Loucy (cell line): ENCODE data around the gene PCA3.

ENCODE experiments used
- H2AFZ ChIP-seq: fragments of 200-600 bp; sonication (generic); 2 replicates; pipeline ENCODE4 v1.6.0; 2016; ENCODE audit warnings: antibody characterized with exemption, mild to moderate bottlenecking, low read length, moderate library complexity
- H3F3A ChIP-seq: fragments of 200-600 bp; 2 replicates; pipeline ENCODE4 v1.6.0; 2016; ENCODE audit warnings: antibody characterized with exemption, low read depth, mild to moderate bottlenecking
- H3K27me3 ChIP-seq: fragments of 200-600 bp; sonication (generic); 2 replicates; pipeline ENCODE4 v1.6.1; 2014; ENCODE audit warnings: low read length, mild to moderate bottlenecking; ENCODE audit not compliant: insufficient read depth, poor library complexity, severe bottlenecking
- H3K36me3 ChIP-seq: fragments of 200-600 bp; sonication (generic); 2 replicates; pipeline ENCODE4 v1.6.1; 2016; ENCODE audit warnings: low read length; ENCODE audit not compliant: insufficient read depth
- H3K4me1 ChIP-seq: fragments of 200-600 bp; sonication (generic); 2 replicates; pipeline ENCODE4 v1.5.1; 2014; ENCODE audit warnings: low read length, mild to moderate bottlenecking; ENCODE audit not compliant: insufficient read depth, poor library complexity, severe bottlenecking
- H3K4me2 ChIP-seq: fragments of 200-600 bp; sonication (generic); 2 replicates; pipeline ENCODE4 v1.6.0; 2014; ENCODE audit warnings: antibody characterized with exemption, low read length, low read depth, mild to moderate bottlenecking; ENCODE audit not compliant: poor library complexity, severe bottlenecking
- H3K4me3 ChIP-seq: fragments of 200-600 bp; sonication (generic); 2 replicates; pipeline ENCODE4 v1.5.1; 2014; ENCODE audit warnings: low read length, mild to moderate bottlenecking, mixed read lengths; ENCODE audit not compliant: poor library complexity, severe bottlenecking
- H3K79me2 ChIP-seq: fragments of 200-600 bp; sonication (generic); 2 replicates; pipeline ENCODE4 v1.6.1; 2014; ENCODE audit warnings: low read length; ENCODE audit not compliant: insufficient read depth
- H3K9ac ChIP-seq: fragments of 200-600 bp; sonication (generic); 2 replicates; pipeline ENCODE4 v1.6.0; 2014; ENCODE audit warnings: mild to moderate bottlenecking, low read depth, low read length, moderate library complexity; ENCODE audit not compliant: poor library complexity, severe bottlenecking
- H3K9me2 ChIP-seq: fragments of 200-600 bp; sonication (generic); replicated peaks from 2 replicates; pipeline ENCODE4 v1.6.1; 2016; ENCODE audit warnings: low read depth, low read length, mixed read lengths
- H3K9me3 ChIP-seq: fragments of 200-600 bp; sonication (generic); 2 replicates; pipeline ENCODE4 v1.6.1; 2014; ENCODE audit warnings: mild to moderate bottlenecking, antibody characterized with exemption, low read length, low read depth; ENCODE audit not compliant: insufficient read depth
- H4K20me1 ChIP-seq: fragments of 200-600 bp; sonication (generic); 2 replicates; pipeline ENCODE4 v1.6.0; 2014; ENCODE audit warnings: antibody characterized with exemption, low read length, mild to moderate bottlenecking; ENCODE audit not compliant: insufficient read depth, poor library complexity, severe bottlenecking
- EZH2phosphoT487 ChIP-seq: fragments of 200-600 bp; IDR thresholded peaks from 2 replicates; pipeline ENCODE4 v1.6.1; 2018; ENCODE audit warnings: antibody characterized with exemption, mild to moderate bottlenecking, moderate library complexity, borderline replicate concordance
- TF ChIP-seq, protein P1 (sequence below): fragments of 200-600 bp; sonication (generic); conservative IDR thresholded peaks from 2 replicates; pipeline ENCODE4 v1.5.1; 2014; ENCODE audit warnings: mild to moderate bottlenecking, antibody characterized with exemption, low read length

PCA3 gene

DNA sequence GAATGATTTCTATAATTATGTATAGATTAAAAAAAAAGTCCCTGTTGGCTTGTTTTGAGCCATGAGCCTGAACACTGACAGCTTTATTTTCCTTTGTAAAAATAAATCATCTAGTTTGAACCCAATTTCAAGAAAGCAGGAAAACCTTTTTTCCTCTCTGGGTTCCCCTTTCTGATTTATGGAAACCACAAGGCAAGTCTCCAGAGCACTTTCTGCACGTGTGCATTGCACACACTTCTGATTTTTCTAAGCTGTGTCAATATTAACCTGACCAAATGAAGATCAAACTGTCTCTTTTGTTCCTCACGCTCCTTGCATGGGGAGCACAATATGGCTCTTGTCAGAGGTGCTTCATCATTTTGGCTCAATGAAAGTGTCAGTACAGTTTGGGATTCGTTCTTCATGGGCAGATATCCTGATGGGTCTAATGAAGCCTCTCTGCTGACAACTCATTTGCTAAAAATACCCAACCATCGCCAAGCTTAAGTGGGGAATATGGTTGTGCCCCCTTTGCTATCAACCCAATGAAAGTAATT lies 39.2 kb upstream of the PCA3 start:
- Histone ChIP-seq H3K27me3 (no peaks in the 10 kb centered on the region), H3F3A (no peaks in the 10 kb centered on the region), H3K79me2 (no peaks in the 10 kb centered on the region), H3K9me2 (no peaks in the 10 kb centered on the region), H3K4me1 (no peaks in the 10 kb centered on the region), H3K36me3 (no peaks in the 10 kb centered on the region), H3K4me2 (no peak overlapping the region), H4K20me1 (no peaks in the 10 kb centered on the region), H3K9me3 (no peaks in the 10 kb centered on the region), H3K9ac (no peak overlapping the region), H3K4me3 (no peak overlapping the region), H2AFZ (no peak overlapping the region)
- TF ChIP-seq EZH2phosphoT487: no peak
- TF ChIP-seq, protein P1, sequence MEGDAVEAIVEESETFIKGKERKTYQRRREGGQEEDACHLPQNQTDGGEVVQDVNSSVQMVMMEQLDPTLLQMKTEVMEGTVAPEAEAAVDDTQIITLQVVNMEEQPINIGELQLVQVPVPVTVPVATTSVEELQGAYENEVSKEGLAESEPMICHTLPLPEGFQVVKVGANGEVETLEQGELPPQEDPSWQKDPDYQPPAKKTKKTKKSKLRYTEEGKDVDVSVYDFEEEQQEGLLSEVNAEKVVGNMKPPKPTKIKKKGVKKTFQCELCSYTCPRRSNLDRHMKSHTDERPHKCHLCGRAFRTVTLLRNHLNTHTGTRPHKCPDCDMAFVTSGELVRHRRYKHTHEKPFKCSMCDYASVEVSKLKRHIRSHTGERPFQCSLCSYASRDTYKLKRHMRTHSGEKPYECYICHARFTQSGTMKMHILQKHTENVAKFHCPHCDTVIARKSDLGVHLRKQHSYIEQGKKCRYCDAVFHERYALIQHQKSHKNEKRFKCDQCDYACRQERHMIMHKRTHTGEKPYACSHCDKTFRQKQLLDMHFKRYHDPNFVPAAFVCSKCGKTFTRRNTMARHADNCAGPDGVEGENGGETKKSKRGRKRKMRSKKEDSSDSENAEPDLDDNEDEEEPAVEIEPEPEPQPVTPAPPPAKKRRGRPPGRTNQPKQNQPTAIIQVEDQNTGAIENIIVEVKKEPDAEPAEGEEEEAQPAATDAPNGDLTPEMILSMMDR: no peak

- H3K4me2 ChIP-seq: no peak overlapping the region
- H4K20me1 ChIP-seq: no peaks in the 10 kb centered on the region
Observed at GRCh38 chr9:76725885-76726284, 38.4 kb upstream of the PCA3 start.

DNA sequence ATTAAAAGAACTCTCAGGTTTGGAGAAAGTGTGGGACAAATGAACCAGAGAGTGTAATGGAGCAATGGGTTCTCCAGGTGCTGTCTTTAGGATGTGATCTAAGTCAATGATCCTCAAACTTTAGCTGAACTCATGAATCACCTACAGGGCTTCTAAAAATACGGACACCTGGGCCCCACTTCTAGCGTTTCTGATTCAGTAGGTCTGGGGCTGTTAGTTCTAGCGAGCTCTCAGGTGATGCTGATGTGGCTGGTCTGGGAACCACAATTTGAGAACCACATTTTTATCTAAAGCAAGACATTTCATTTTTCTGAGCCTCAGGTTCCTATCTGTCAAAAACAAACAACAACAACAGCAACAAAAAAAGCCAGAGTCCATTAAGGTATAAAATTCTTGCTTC lies 35.1 kb upstream of the PCA3 start:
- TF ChIP-seq, protein P1: no peak
- no peaks in the 10 kb centered on the region for H4K20me1 ChIP-seq
- H3K9ac ChIP-seq: no peak overlapping the region
- no peak overlapping the region for H3K4me3 ChIP-seq
- no peaks in the 10 kb centered on the region for H3K9me2 ChIP-seq
- H2AFZ ChIP-seq: no peak overlapping the region
- H3K27me3 ChIP-seq: no peaks in the 10 kb centered on the region
- no peaks in the 10 kb centered on the region for H3K79me2 ChIP-seq
- H3K4me2 ChIP-seq: no peak overlapping the region
- no peaks in the 10 kb centered on the region for H3K36me3 ChIP-seq
- H3F3A ChIP-seq: no peaks in the 10 kb centered on the region
- no peaks in the 10 kb centered on the region for H3K9me3 ChIP-seq
- no peaks in the 10 kb centered on the region for H3K4me1 ChIP-seq

More at GRCh38 chr9:76725885-76726284, 38.4 kb upstream of the PCA3 start:
- H3K27me3 ChIP-seq: no peaks in the 10 kb centered on the region
- no peaks in the 10 kb centered on the region for H3K36me3 ChIP-seq
- H3F3A ChIP-seq: no peaks in the 10 kb centered on the region
- TF ChIP-seq, protein P1: no peak
- no peak for TF ChIP-seq EZH2phosphoT487
- no peak overlapping the region for H3K4me3 ChIP-seq
- H3K79me2 ChIP-seq: no peaks in the 10 kb centered on the region
- no peaks in the 10 kb centered on the region for H3K9me2 ChIP-seq
- no peak overlapping the region for H3K9ac ChIP-seq
- no peaks in the 10 kb centered on the region for H3K4me1 ChIP-seq
- no peak overlapping the region for H2AFZ ChIP-seq
- no peaks in the 10 kb centered on the region for H3K9me3 ChIP-seq
